OCI-LY7 (cell line): ENCODE results near the gene TRIP13. TPM values are rescaled to one million over a fixed set of nuclear protein-coding genes. Genes with fewer than 3 reads are reported as not detected.

Source experiments
- BruUV-seq: library from RNA; stranded (reverse); fragments of 400-500 nt; replicated peaks from 2 replicates; lab custom pipeline; 2021; lab: Mats Ljungman, UMichigan
- CTCF ChIA-PET: fragments of 300-600 bp; sonication (Branson Sonifier 250); formaldehyde crosslinking; loops from one replicate; lab custom pipeline; 2022; ENCODE audit warnings: antibody characterized with exemption; ENCODE audit not compliant: unreplicated experiment; lab: Charles Lee
- POLR2A ChIA-PET: fragments of 300-600 bp; sonication (Branson Sonifier 250); formaldehyde crosslinking; loops from one replicate; lab custom pipeline; 2022; ENCODE audit warnings: antibody characterized with exemption; lab: Charles Lee
- DNase-seq: peaks from one replicate; pipeline ENCODE4 v3.0.0-alpha.2; 2015; ENCODE audit warnings: low spot score
- H2AFZ ChIP-seq: fragments of 200-600 bp; sonication (generic), shearing (Covaris generic); 2 replicates; pipeline ENCODE4 v1.6.1; 2014; ENCODE audit warnings: mild to moderate bottlenecking, antibody characterized with exemption, low read length, moderate library complexity
- H3K27ac ChIP-seq: fragments of 200-600 bp; sonication (generic); 2 replicates; pipeline ENCODE4 v1.5.1; 2014; ENCODE audit warnings: mixed run types, low read depth, mild to moderate bottlenecking, moderate library complexity, low read length, inconsistent platforms; ENCODE audit not compliant: poor library complexity, severe bottlenecking
- H3K36me3 ChIP-seq: fragments of 200-600 bp; sonication (generic); 2 replicates; pipeline ENCODE4 v1.6.1; 2014; ENCODE audit warnings: mild to moderate bottlenecking, antibody characterized with exemption, low read length, moderate library complexity, mixed read lengths; ENCODE audit not compliant: insufficient read depth
- H3K4me1 ChIP-seq: fragments of 200-600 bp; sonication (generic); 2 replicates; pipeline ENCODE4 v1.5.1; 2014; ENCODE audit warnings: mild to moderate bottlenecking, low read length; ENCODE audit not compliant: insufficient read depth, poor library complexity, severe bottlenecking
- H3K4me2 ChIP-seq: fragments of 200-600 bp; sonication (generic); 2 replicates; pipeline ENCODE4 v1.6.1; 2014; ENCODE audit warnings: mild to moderate bottlenecking, low read length
- H3K4me3 ChIP-seq: fragments of 200-600 bp; sonication (generic); 2 replicates; pipeline ENCODE4 v1.5.1; 2014; ENCODE audit warnings: mild to moderate bottlenecking, low read depth, low read length; ENCODE audit not compliant: poor library complexity, severe bottlenecking
- H3K79me2 ChIP-seq: fragments of 200-600 bp; sonication (generic); 2 replicates; pipeline ENCODE4 v1.6.1; 2016; ENCODE audit warnings: low read depth, mild to moderate bottlenecking, low read length, moderate library complexity, mixed read lengths; ENCODE audit not compliant: insufficient read depth
- H3K9me2 ChIP-seq: fragments of 200-600 bp; sonication (generic); 2 replicates; pipeline ENCODE4 v1.6.1; 2016; ENCODE audit warnings: mild to moderate bottlenecking, low read length, mixed read lengths; ENCODE audit not compliant: insufficient read depth
- H3K9me3 ChIP-seq: fragments of 200-600 bp; sonication (generic); 2 replicates; pipeline ENCODE4 v1.6.1; 2014; ENCODE audit warnings: mild to moderate bottlenecking, mixed run types, low read length, mixed read lengths
- H4K20me1 ChIP-seq: fragments of 200-600 bp; sonication (generic); 2 replicates; pipeline ENCODE4 v1.6.1; 2014; ENCODE audit warnings: mild to moderate bottlenecking, antibody characterized with exemption, low read length, moderate library complexity, mixed read lengths; ENCODE audit not compliant: insufficient read depth
- EZH2phosphoT487 ChIP-seq: fragments of 200-600 bp; sonication (generic); IDR thresholded peaks from 2 replicates; pipeline ENCODE4 v1.6.1; 2018; ENCODE audit warnings: low read depth, borderline replicate concordance, mild to moderate bottlenecking, mixed run types, antibody characterized with exemption, low read length, moderate library complexity, mixed read lengths
- intact Hi-C: fragments of 100-400 bp; cut with micrococcal nuclease; formaldehyde crosslinking; loops from one replicate; pipeline ENCODE4 v1.10.0; 2022; ENCODE audit not compliant: unreplicated experiment
- total RNA-seq, 2 experiments: library from RNA; depleted of rRNA in 1 of 2; stranded (reverse); fragments of >200 nt in 1 of 2; shearing (Covaris generic) in 1 of 2; gene quantifications; 2 replicates each; pipeline ENCODE4 v1.2.3, GENCODE V29; 2014 to 2022
- TF ChIP-seq, protein P1 (sequence below): fragments of 200-600 bp; sonication (generic); conservative IDR thresholded peaks from 2 replicates; pipeline ENCODE4 v1.5.1; 2014; ENCODE audit warnings: mild to moderate bottlenecking, antibody characterized with exemption, low read length, moderate library complexity, mixed read lengths

Gene TRIP13
- total RNA-seq, 2 experiments from 2014 or later = 46.6 to 59.4 TPM

GRCh38 chr5:884345-885126, 8.1 kb upstream of the TRIP13 start:
- Histone ChIP-seq H4K20me1 (no peaks in the 10 kb centered on the region), H3K79me2 (peaks cover 21% of the 10 kb centered on the region), H2AFZ (no peak overlapping the region), H3K4me2 (no peak overlapping the region), H3K4me3 (no peak overlapping the region), H3K9me2 (no peaks in the 10 kb centered on the region), H3K4me1 (no peaks in the 10 kb centered on the region), H3K36me3 (peaks cover 91% of the 10 kb centered on the region), H3K27ac (no peak overlapping the region), H3K9me3 (no peaks in the 10 kb centered on the region)
- intact Hi-C loops = no loop called here
- DNase-seq = no peak
- CTCF ChIA-PET = no interaction called here
- no TSS peak for BruUV-seq
- no peak for TF ChIP-seq EZH2phosphoT487
- TF ChIP-seq, protein P1, sequence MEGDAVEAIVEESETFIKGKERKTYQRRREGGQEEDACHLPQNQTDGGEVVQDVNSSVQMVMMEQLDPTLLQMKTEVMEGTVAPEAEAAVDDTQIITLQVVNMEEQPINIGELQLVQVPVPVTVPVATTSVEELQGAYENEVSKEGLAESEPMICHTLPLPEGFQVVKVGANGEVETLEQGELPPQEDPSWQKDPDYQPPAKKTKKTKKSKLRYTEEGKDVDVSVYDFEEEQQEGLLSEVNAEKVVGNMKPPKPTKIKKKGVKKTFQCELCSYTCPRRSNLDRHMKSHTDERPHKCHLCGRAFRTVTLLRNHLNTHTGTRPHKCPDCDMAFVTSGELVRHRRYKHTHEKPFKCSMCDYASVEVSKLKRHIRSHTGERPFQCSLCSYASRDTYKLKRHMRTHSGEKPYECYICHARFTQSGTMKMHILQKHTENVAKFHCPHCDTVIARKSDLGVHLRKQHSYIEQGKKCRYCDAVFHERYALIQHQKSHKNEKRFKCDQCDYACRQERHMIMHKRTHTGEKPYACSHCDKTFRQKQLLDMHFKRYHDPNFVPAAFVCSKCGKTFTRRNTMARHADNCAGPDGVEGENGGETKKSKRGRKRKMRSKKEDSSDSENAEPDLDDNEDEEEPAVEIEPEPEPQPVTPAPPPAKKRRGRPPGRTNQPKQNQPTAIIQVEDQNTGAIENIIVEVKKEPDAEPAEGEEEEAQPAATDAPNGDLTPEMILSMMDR = no peak
- POLR2A ChIA-PET = interaction anchor here (0.6 to 0.7 kb wide), 2 partner anchors 12 to 24 kb away, joined by 3 read pairs; no protein-coding TSS in a partner anchor

GRCh38 chr5:885127-885442, 7.6 kb upstream of the TRIP13 start:
- BruUV-seq = no TSS peak
- peaks cover 96% of the 10 kb centered on the region for H3K36me3 ChIP-seq
- no peak for TF ChIP-seq EZH2phosphoT487
- no peak overlapping the region for H3K4me3 ChIP-seq
- H3K79me2 ChIP-seq = peaks cover 27% of the 10 kb centered on the region
- H3K9me3 ChIP-seq = no peaks in the 10 kb centered on the region
- no peak overlapping the region for H2AFZ ChIP-seq
- no peak for DNase-seq
- H3K4me1 ChIP-seq = no peaks in the 10 kb centered on the region
- ChIA-PET CTCF (no interaction called here), POLR2A (interaction anchor here (0.6 kb wide), 1 partner anchor 12 kb away, joined by 3 read pairs; no protein-coding TSS in a partner anchor)
- no peaks in the 10 kb centered on the region for H3K9me2 ChIP-seq
- no peaks in the 10 kb centered on the region for H4K20me1 ChIP-seq
- H3K4me2 ChIP-seq = no peak overlapping the region
- no peak overlapping the region for H3K27ac ChIP-seq
- intact Hi-C loops = no loop called here

DNA sequence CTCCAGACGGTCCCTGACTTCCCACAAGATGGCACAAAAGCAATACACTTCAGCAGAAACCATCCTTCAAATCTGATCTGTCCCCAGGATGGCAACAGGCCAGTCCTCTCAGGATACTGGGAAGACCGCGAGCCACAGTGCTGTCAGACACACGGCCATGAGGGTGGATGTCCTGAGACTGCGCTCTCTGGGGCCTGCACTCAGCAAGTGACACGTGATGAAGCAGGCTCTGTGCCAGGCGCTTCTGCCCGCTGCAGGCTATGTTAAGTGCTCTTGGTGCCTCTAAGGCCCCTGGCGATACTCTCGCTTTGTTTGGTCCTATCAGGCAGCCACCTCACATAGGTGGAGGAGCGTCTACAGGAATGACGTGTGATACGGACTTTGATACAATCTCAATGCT, 7.2 kb upstream of the TRIP13 start:
- BruUV-seq = no TSS peak
- TF ChIP-seq, protein P1 = no peak
- no peak for TF ChIP-seq EZH2phosphoT487
- CTCF ChIA-PET = no interaction called here
- H4K20me1 ChIP-seq = no peaks in the 10 kb centered on the region
- no peak overlapping the region for H3K4me3 ChIP-seq
- peaks cover 100% of the 10 kb centered on the region for H3K36me3 ChIP-seq
- DNase-seq = no peak
- H3K79me2 ChIP-seq = peaks cover 31% of the 10 kb centered on the region
- no peak overlapping the region for H3K4me2 ChIP-seq
- POLR2A ChIA-PET = no interaction called here
- no peak overlapping the region for H2AFZ ChIP-seq
- H3K9me3 ChIP-seq = no peaks in the 10 kb centered on the region
- H3K9me2 ChIP-seq = no peaks in the 10 kb centered on the region
- no peaks in the 10 kb centered on the region for H3K4me1 ChIP-seq
- intact Hi-C loops = no loop called here
- H3K27ac ChIP-seq = no peak overlapping the region
